GM12878 (cell line): ENCODE measurements around the gene SLC24A3. TPM values are rescaled to one million over a fixed set of nuclear protein-coding genes. Genes with fewer than 3 reads are reported as not detected.

Experiments used
- ATAC-seq: fragments of 200-7000 bp; cut with Tn5 transposase; 3 replicates; pipeline ENCODE4 v1.9.1; 2020; ENCODE audit warnings: mild to moderate bottlenecking, moderate library complexity
- BruUV-seq: library from RNA; stranded (reverse); fragments of 400-500 nt; replicated peaks from 2 replicates; lab custom pipeline; 2021; lab: Mats Ljungman, UMichigan
- CTCF ChIA-PET: fragments of 300-600 bp; sonication (Branson Sonifier 250); formaldehyde crosslinking; extraction: SDS; loops from one replicate; lab custom pipeline; 2021; ENCODE audit warnings: inconsistent platforms; lab: Yijun Ruan, JAX
- POLR2A ChIA-PET: fragments of 350-600 bp; formaldehyde crosslinking; extraction: SDS; loops from one replicate; lab custom pipeline; 2021; ENCODE audit warnings: inconsistent platforms; lab: Charles Lee
- RAD21 ChIA-PET: fragments of 300-600 bp; sonication (Branson Sonifier 250); formaldehyde crosslinking; loops from one replicate; lab custom pipeline; 2023; ENCODE audit warnings: antibody characterized with exemption; ENCODE audit not compliant: unreplicated experiment; lab: Charles Lee
- SMC1A ChIA-PET: fragments of 300-600 bp; sonication (Branson Sonifier 250); formaldehyde crosslinking; loops from one replicate; lab custom pipeline; 2023; ENCODE audit not compliant: unreplicated experiment, uncharacterized antibody; lab: Charles Lee
- DNase-seq: peaks from one replicate; pipeline ENCODE4 v3.0.0-alpha.2; 2011; ENCODE audit warnings: low read depth, low spot score
- FAIRE-seq: peaks from 3 replicates; lab custom pipeline; 2011; peaks lifted over from hg19 to GRCh38; lab: Jason Lieb, UNC
- H2AFZ ChIP-seq: 2 replicates; pipeline ENCODE4 v1.6.0; 2011; ENCODE audit warnings: low read depth, low read length, control low read depth; ENCODE audit not compliant: control insufficient read depth
- H3K27ac ChIP-seq: 2 replicates; pipeline ENCODE4 v1.5.1; 2011; ENCODE audit warnings: control low read depth; ENCODE audit not compliant: control insufficient read depth, insufficient read depth
- H3K27me3 ChIP-seq, 2 experiments: replicated peaks in 1 of 2; 2 replicates each; pipeline versions ENCODE4 v1.6.0 to v1.6.1; 2011; ENCODE audit warnings: low read length in 1 of 2; ENCODE audit not compliant: control insufficient read depth in 2 of 2, insufficient read depth in 2 of 2
- H3K36me3 ChIP-seq, 2 experiments: 2 replicates each; pipeline ENCODE4 v1.5.1; 2011; ENCODE audit warnings: low read length in 1 of 2; ENCODE audit not compliant: control insufficient read depth in 2 of 2, insufficient read depth in 2 of 2
- H3K4me1 ChIP-seq: 2 replicates; pipeline ENCODE4 v1.6.1; 2011; ENCODE audit warnings: mild to moderate bottlenecking, low read length, moderate library complexity, mixed read lengths; ENCODE audit not compliant: control insufficient read depth, insufficient read depth
- H3K4me2 ChIP-seq: 2 replicates; pipeline ENCODE4 v1.6.0; 2011; ENCODE audit warnings: control low read depth; ENCODE audit not compliant: control insufficient read depth, insufficient read depth
- H3K4me3 ChIP-seq: fragments of 200-600 bp; sonication (generic); 2 replicates; pipeline ENCODE4 v1.5.1; 2016
- H3K79me2 ChIP-seq: 2 replicates; pipeline ENCODE4 v1.6.0; 2011; ENCODE audit warnings: low read length; ENCODE audit not compliant: control insufficient read depth, insufficient read depth
- H3K9ac ChIP-seq: 2 replicates; pipeline ENCODE4 v1.8.0; 2011; ENCODE audit warnings: low read length, control low read depth, mixed read lengths; ENCODE audit not compliant: control insufficient read depth, insufficient read depth
- H3K9me3 ChIP-seq: replicated peaks from 3 replicates; pipeline ENCODE4 v1.5.1; 2011; ENCODE audit warnings: mild to moderate bottlenecking, low read length; ENCODE audit not compliant: control insufficient read depth, insufficient read depth
- H4K20me1 ChIP-seq: 2 replicates; pipeline ENCODE4 v1.6.0; 2011; ENCODE audit not compliant: control insufficient read depth, insufficient read depth
- BACH1 ChIP-seq: fragments of 450-650 bp; IDR thresholded peaks from 2 replicates; pipeline ENCODE4 v1.6.1; 2017; ENCODE audit warnings: mild to moderate bottlenecking, borderline replicate concordance
- CEBPB ChIP-seq, 2 experiments: fragments of 150-350 bp in 1 of 2; IDR thresholded peaks; 2 replicates each; pipeline ENCODE4 v1.6.1; 2012 to 2014; ENCODE audit warnings: low read depth in 2 of 2, low read length in 2 of 2, borderline replicate concordance in 1 of 2, inconsistent platforms in 1 of 2
- CHD2 ChIP-seq: IDR thresholded peaks from 2 replicates; pipeline ENCODE4 v1.6.1; 2011; ENCODE audit warnings: low read depth, low read length, improper control_type of control experiment, borderline replicate concordance
- FOXK2 ChIP-seq: fragments of 450-650 bp; IDR thresholded peaks from 2 replicates; pipeline ENCODE4 v1.6.1; 2017; ENCODE audit warnings: mild to moderate bottlenecking, moderate library complexity
- HDGF ChIP-seq: fragments of 450-650 bp; IDR thresholded peaks from 2 replicates; pipeline ENCODE4 v1.6.1; 2016; ENCODE audit warnings: antibody characterized with exemption
- MYC ChIP-seq: IDR thresholded peaks from 2 replicates; pipeline ENCODE4 v1.6.1; 2011; ENCODE audit warnings: mild to moderate bottlenecking, low read length, moderate library complexity, inconsistent platforms; ENCODE audit not compliant: insufficient read depth, insufficient replicate concordance, insufficient read length, severe bottlenecking
- PRDM15 ChIP-seq: fragments of 450-650 bp; formaldehyde crosslinking; IDR thresholded peaks from 2 replicates; pipeline ENCODE4 v1.4.0; 2020; ENCODE audit warnings: mild to moderate bottlenecking, moderate library complexity
- RCOR1 ChIP-seq: conservative IDR thresholded peaks from 2 replicates; pipeline ENCODE4 v1.6.1; 2012; ENCODE audit warnings: low read depth, low read length, improper control_type of control experiment
- SKIL ChIP-seq: fragments of 450-650 bp; IDR thresholded peaks from 2 replicates; pipeline ENCODE4 v1.6.1; 2017; ENCODE audit warnings: mild to moderate bottlenecking, low read depth, inconsistent platforms; ENCODE audit not compliant: poor library complexity, severe bottlenecking
- TCF7 ChIP-seq: IDR thresholded peaks from 2 replicates; pipeline ENCODE4 v1.6.1; 2014; ENCODE audit warnings: antibody characterized with exemption, borderline replicate concordance
- WGBS: methylation state at CpG from one replicate; pipeline ENCODE4 v1.1.6; 2016; ENCODE audit warnings: low lambda C conversion rate; ENCODE audit not compliant: insufficient replicate concordance, insufficient coverage; ENCODE audit errors: missing lambda C conversion rate; 5-methylcytosine and 5-hydroxymethylcytosine counted together
- in situ Hi-C: fragments of 300-500 bp; cut with MboI; formaldehyde crosslinking; loops from 9 replicates; pipeline ENCODE4 v1.14.3; 2018; ENCODE audit warnings: mixed read lengths
- intact Hi-C: fragments of 100-400 bp; cut with micrococcal nuclease; formaldehyde crosslinking; loops from one replicate; pipeline ENCODE4 v1.14.2; 2022; ENCODE audit not compliant: unreplicated experiment
- polyA plus RNA-seq, 11 experiments: library from polyadenylated mRNA; depleted of rRNA in 4 of 11; unstranded in 6 of 11; stranded (reverse) in 5 of 11; fragments of >200 nt; fragmentation: Nextera tagmentation in 4 of 11; fragmentation: Illumina TruSeq in 1 of 11; extraction: Ambion mirVana in 4 of 11; extraction: Trizol in 1 of 11; gene quantifications; 1 replicate in 1 of 11; 2 replicates in 10 of 11; pipeline versions ENCODE4 v1.2.1 to v1.2.3, GENCODE V29; 2011 to 2016; ENCODE audit warnings: inconsistent platforms in 2 of 11, missing spikeins in 2 of 11, low read depth in 1 of 11
- total RNA-seq, 4 experiments: library from RNA; depleted of rRNA in 3 of 4; stranded (reverse); fragments of >200 nt in 3 of 4; fragmentation: Illumina TruSeq in 1 of 4; extraction: Trizol in 1 of 4; gene quantifications; 2 replicates each; pipeline versions ENCODE4 v1.2.1 to v1.2.3, GENCODE V29; 2013 to 2021
- TF ChIP-seq, protein P1 (sequence below): IDR thresholded peaks from 2 replicates; pipeline ENCODE4 v1.6.1; 2011; ENCODE audit warnings: borderline replicate concordance, low read depth, mild to moderate bottlenecking, moderate library complexity, mixed read lengths, low read length; ENCODE audit not compliant: insufficient read depth; ENCODE audit errors: extremely low read length

SLC24A3 gene
- total and polyA plus RNA-seq, 10 of the 15 experiments (the other 5 are each of a cell fraction or from before 2014, with no cell fraction given): 0.04 TPM; not detected in 9

DNA sequence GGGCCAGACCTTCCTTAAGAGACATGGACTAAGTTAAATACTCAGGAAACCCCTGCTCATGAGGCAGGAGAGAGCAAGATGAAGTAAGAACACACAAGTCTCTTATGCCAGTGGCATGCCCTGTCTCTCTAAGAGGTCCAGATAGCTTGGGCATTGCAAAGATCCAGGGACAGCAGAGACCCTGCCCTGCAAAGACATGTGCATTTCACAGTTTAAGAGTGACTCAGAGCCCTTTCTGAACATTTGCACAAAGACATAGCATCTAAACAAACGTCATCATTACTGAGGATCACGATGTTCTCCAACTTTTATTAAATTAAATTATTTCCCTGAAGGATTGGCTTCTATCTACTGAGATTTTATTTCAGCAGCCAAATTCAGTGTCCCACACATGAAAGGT, 315.1 kb downstream of the SLC24A3 start:
- 30% methylated on average over 2 of the region's 2 CpGs for WGBS
- ChIA-PET RAD21 (no interaction called here), SMC1A (no interaction called here), POLR2A (no interaction called here), CTCF (no interaction called here)
- DNase-seq (no peak), FAIRE-seq (no peak), ATAC-seq (no peak)
- Histone ChIP-seq H3K79me2 (no peaks in the 10 kb centered on the region), H3K4me3 (no peak overlapping the region), H3K9me3 (no peaks in the 10 kb centered on the region; the same call in 2 of the 3 replicates), H3K27me3 (no peaks in the 10 kb centered on the region; a peak in 1 of 4 replicates), H4K20me1 (no peaks in the 10 kb centered on the region), H3K9ac (no peak overlapping the region), H3K36me3 (no peaks in the 10 kb centered on the region), H2AFZ (no peak overlapping the region), H3K27ac (no peak overlapping the region), H3K4me1 (0 out of 2 replicates have a peak, but pooled peaks cover under 1% of the 10 kb centered on the region), H3K4me2 (no peak overlapping the region)
- TF ChIP-seq CHD2 (no peak), MYC (no peak), TCF7 (no peak), FOXK2 (no peak), HDGF (no peak), CEBPB (IDR thresholded peaks at IDR 0.05; ENCODE audit: borderline replicate concordance in 1 of 2, low read depth in 2 of 2, low read length in 2 of 2) (no peak), SKIL (no peak), PRDM15 (CRISPR knock-in tag) (no peak), BACH1 (no peak), RCOR1 (no peak)
- TF ChIP-seq, protein P1, sequence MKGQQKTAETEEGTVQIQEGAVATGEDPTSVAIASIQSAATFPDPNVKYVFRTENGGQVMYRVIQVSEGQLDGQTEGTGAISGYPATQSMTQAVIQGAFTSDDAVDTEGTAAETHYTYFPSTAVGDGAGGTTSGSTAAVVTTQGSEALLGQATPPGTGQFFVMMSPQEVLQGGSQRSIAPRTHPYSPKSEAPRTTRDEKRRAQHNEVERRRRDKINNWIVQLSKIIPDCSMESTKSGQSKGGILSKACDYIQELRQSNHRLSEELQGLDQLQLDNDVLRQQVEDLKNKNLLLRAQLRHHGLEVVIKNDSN: no peak
- intact Hi-C loops (no loop called here), in situ Hi-C loops (no loop called here)
- no TSS peak for BruUV-seq
